ENCODE results near the gene VAV1.
A peak's percentile ranks its signal among the peaks of the same experiment; 100 is the strongest.
"Not testable (repeated sequence)": the region's sequence is repeated elsewhere in the genome, so short reads cannot be mapped to it uniquely, and the experiment has no call there.

VAV1 gene

DNA sequence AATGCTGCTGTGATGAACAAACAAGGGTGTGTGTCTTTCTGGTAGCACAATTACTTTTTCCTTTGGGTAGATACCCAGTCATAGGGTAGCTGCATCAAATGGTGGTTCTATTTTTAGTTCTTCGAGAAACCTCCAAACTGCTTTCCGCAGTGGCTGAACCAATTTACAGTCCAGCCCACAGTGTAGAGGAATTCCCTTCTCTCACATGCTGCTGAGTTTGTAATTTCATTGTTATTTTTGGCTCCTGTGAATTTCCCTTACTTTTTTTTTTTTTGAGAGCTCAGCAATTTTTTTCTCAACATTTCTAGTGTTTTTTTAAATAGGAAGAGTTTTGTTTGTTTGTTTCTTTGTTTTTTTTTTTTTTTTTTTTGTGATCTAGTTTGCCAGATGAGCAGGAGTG, 77.4 kb downstream of the VAV1 start:
- no peak for DNase-seq (ENCODE audit: low read depth in 2 of 2, low spot score in 1 of 2)

DNA sequence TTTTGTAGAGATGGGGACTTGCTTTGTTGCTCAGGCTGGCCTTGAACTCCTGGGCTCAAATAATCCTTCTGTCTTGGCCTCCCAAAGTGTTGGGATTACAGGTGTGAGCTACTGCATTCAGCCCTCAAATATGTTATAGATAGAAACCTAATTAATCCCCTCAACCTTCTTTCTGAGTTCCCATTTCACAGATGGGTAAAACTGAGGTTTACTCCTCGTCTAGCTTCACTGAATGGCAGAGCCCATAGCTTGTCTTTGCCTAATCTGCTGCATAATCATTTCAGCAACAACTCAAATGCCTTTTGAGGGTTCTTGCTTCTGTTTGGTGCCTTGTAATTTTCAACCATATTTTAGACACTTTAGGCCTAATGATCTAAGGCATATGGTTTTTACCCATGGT, 78.9 kb downstream of the VAV1 start:
- no peak for DNase-seq (ENCODE audit: low read depth in 2 of 2, low spot score in 1 of 2)

DNA sequence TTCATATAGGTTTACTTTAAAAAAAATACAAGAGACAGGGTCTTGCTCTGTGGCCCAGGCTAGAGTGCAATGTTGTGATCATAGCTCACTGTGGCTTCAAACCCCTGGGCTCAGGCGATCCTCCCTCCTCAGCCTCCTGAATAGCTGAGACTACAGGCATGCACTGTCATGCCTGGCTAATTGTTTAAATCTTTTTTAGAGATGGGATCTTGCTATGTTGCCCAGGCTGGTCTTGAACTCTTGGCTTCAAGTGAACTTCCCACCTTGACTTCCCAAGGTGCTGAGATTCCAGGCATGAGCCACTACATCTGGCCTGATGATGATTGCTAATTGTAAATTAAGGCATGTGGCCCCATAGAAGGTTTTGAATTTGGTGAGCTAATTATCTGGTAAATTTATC, 79.5 kb downstream of the VAV1 start:
- DNase-seq (ENCODE audit: low read depth in 2 of 2, low spot score in 1 of 2), result no peak

DNA sequence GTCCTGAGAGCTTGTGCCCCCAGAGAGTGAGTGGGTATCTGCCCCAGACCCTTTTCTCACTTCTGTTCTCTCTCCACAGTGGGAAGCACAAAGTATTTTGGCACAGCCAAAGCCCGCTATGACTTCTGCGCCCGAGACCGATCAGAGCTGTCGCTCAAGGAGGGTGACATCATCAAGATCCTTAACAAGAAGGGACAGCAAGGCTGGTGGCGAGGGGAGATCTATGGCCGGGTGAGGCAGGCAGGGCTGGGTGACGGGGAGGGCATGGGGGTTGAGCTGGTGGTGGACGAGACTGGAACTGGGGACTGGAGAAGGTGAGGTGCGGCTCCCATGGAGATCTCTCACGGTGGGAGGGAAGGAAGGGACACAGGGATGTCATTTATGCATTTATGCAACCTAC, 81.4 kb downstream of the VAV1 start:
- no peak for DNase-seq (ENCODE audit: low read depth in 2 of 2, low spot score in 1 of 2)

DNA sequence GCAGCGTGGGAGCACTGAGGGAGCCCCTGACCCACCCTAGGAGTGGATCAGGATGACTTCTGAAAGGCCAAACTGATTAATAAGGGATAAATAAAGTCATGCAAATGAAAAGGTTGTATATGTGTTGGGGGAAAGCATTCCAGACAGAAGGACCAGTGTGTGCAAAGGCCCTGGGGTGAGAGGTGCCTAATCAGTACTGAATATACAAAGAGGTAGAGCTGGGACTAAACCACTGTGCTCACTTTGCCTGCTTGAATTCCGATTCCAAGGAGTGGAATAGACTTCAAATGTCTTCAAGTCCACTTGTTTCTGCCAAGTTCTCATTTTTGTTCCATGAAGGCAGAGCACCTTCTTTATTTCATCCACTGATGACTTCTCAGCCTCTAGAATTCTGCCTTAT, 82.2 kb downstream of the VAV1 start:
- no peak for DNase-seq (ENCODE audit: low read depth in 2 of 2, low spot score in 1 of 2)

DNA sequence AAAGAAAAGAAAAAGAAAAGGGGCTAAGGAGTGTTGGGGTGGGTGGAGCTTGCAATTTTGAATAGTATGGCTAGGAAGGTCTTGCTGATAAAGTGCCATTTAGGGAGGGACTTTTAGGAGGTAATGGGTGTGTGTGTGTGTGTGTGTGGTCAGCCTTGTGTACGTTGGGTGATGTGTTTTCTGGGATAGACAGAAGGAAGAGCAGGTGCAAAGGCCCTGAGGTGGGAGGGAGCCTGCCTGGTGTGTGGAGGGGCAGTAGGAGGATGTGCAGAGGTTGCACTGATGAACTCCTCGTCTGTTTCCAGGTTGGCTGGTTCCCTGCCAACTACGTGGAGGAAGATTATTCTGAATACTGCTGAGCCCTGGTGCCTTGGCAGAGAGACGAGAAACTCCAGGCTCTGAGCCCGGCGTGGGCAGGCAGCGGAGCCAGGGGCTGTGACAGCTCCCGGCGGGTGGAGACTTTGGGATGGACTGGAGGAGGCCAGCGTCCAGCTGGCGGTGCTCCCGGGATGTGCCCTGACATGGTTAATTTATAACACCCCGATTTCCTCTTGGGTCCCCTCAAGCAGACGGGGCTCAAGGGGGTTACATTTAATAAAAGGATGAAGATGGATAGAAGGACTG, 84.4 kb downstream of the VAV1 start:
- DNase-seq (ENCODE audit: low read depth in 2 of 2, low spot score in 1 of 2), result no peak

DNA sequence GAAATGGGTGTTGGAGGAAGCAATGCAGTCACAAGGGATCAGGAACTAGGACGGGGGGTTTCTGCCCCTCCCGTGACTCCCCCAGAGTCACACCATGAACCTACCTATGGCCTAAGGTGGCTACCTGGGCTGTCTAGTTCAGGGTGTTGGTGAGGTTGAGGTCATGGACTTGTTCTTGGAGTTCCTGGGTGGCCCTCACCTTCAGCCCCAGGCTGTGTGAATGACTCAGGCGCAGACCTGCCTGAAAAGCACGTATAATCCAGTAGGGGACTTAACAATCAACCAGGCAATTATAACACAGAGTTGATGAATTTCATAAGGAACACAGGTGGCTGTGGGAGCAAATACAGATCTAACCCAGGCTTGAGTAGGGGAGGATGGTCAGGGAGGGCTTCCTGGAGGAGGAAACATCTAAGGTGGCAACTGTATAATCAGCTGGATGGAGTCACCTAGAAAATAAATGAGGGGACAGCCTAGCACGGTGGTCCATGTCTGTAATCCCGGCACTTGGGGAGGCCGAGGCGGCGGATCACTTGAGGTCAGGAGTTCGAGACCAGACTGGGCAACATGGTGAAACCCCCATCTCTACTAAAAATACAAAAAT, 89.3 kb downstream of the VAV1 start:
- no peak for DNase-seq (ENCODE audit: low read depth in 2 of 2, low spot score in 1 of 2)

DNA sequence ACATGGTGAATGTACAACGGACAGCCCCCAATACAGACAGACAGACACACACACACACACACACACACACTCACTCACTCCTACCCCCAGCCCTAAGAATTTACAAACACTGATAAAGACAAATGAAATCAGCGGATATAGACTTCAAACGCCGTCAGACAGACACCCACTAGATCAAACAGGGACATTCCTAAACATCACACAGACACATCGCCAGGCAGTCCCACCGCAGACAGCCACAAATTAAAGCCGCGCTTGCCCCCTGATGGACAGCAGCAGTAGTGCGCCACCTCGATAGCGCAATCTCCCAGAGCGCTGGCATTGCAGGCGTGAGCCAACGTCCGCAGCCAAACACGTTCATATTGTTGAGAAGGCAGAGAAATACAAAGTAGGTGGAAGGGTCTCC, 90.2 kb downstream of the VAV1 start:
- DNase-seq (ENCODE audit: low read depth in 2 of 2, low spot score in 1 of 2), result peak; percentile 82 to 84

DNA sequence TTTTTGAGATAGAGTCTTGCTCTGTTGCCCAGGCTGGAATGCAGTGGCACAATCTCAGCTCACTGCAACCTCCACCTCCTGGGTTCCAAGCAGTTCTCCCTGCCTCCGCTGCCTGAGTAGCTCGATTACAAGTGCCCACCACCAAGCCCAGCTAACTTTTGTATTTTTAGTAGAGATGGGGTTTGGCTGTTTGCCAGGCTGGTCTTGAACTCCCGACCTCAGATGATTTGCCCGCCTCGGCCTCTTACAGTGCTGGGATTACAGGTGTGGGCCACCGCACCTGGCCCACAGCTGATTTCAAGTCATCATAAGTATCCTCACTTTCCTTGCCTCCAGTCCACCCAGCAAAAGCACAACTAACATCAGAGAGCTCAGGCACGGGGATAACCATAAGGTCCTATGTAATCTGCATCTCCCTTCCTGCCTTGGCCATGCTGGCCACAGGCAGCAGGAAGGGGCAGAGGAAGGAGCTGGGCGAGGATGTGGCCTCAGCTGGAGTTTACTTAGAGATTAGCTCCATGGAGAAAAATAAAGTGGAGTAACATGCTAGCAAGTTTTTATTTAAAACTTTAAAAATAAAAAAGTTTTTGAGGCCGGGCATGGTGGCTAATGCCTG, 91.9 kb downstream of the VAV1 start:
- no peak for DNase-seq (ENCODE audit: low read depth in 2 of 2, low spot score in 1 of 2)

DNA sequence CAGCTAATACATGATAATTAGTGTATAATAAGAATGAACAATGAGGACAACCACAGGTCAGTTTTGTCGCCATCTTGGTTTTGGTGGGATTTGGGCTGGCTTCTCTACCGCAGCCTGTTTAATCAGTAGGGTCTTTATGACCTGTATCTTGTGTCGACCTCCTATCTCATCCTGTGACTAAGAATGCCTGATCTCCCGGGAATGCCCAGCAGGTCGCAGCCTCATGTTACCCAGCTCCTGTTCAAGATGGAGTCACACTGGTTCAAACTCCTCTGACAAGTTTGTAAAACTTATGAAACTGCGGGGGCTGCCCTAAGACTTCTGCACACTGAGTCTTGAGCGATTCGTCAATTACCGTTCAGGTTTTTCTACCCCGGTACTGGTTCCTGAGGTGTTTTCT, 93.3 kb downstream of the VAV1 start:
- DNase-seq (ENCODE audit: low read depth in 2 of 2, low spot score in 1 of 2), result no peak

DNA sequence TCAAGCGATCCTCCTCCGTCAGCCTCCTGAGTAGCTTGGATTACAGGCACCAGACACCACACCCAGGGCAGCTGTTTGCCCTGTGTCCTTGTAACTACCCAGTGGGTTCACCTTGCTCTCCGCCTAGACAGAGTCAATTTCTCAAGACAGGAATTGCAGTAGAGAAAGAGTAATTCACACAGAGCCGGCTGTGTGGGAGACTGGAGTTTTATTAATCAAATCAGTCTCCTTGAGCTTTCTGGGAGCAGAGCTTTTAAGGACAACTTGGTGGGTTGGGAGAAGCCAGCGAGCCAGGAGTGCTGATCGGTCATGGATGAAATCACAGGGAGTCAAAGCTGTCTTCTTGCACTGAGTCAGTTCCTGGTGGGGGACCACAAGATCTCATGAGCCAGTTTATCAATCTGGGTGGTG, 94.2 kb downstream of the VAV1 start:
- no peak for DNase-seq (ENCODE audit: low read depth in 2 of 2, low spot score in 1 of 2)

DNA sequence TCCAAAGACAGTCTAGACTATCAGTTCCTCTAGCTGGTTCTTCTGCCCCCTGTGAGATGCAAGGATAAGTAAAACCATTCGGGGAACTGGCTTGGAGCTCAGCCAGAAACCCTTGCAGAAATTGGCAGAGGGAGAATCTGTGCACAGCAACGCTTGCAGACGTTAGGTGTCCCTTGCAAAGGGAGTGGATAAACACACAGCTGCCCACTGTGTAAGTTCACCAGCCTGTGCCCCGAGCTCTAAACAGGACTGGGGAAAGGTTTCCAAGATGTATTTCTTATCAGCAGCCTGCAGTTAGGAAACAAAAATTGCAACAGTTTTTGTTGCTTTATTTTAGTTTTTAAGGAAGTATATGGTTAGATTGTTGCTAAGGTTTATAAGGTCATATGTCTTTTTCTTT, 95.8 kb downstream of the VAV1 start:
- no peak for DNase-seq (ENCODE audit: low read depth in 2 of 2, low spot score in 1 of 2)

DNA sequence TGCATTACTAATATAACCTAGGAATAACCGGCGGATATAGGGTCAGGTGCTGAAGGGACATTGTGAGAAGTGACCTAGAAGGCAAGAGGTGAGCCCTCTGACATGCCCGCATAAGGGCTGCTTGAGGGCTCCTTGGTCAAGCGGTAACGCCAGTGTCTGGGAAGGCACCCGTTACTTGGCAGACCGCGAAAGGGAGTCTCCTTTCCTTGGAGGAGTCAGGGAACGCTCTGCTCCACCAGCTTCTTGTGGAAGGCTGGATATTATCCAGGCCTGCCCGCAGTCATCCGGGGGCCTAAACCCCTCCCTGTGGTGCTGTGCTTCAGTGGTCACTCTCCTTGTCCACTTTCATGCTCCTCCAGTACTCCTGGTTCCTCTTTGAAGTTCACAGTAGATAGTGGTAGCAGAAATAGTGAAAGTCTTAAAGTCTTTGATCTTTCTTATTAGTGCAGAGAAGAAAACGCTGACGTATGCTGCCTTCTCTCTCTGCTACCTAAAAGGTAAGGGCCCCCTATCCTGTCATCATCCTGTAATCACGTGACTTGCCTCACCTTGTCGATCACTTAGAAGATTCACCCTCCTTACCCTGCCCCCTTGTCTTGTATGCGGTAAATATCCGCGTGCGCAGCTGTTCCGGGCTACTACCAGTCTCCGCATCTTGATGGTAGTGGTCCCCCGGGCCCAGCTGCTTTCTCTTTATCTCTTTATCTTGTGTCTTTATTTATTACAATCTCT, 96.8 kb downstream of the VAV1 start:
- DNase-seq (ENCODE audit: low read depth in 2 of 2, low spot score in 1 of 2), result not testable (repeated sequence)

DNA sequence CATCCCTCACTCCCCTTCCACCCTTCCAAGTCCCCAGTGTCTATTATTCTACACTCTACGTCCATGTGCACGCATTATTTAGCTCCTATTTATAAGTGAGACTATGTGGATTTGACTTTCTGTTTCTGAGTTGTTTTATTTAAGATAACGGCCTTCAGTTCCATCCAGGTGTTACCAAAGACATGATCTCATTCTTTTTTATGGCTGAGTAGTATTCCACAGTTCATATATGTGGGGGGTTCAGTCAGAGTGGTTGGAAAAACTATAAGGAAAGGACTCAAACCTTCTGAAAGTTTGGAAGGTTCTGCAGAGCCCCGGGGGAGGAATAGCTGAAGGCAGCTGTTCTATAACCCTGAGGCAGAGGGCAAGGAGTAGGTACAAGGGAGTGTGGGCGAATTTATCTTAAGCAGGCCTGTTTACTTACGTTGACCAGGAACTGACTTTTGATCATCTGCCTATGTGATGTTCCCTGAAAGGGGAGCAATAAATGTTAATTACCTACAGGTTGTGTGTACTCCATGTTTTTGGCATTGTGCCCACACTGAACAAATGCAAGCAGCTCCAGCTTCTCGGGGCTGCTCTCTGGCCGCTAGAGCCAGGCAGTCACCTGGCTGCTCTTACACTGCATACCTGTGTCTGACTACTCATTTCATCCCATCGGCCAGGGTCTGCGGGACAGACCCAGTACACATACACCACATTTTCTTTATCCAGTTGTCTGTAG, 101.4 kb downstream of the VAV1 start:
- no peak for DNase-seq (ENCODE audit: low read depth in 2 of 2, low spot score in 1 of 2)

DNA sequence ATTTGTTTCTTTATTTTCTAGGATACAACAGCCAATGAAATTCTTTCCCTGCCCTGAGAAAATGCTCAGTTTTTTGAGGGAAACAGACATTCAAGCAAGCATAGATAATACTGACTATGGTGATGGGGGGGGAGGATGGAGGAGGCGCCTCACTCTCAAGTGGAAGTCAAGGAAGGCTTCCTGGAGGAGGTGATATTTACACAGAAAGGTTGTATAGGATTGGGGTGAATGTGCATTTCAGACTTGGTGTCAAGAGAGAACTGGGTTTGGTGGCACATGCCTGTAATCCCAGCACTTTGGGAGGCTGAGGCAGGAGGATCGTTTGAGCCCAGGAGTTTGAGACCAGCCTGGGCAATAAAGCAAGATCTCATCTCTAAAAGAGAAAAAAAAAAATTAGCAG, 102.7 kb downstream of the VAV1 start:
- no peak for DNase-seq (ENCODE audit: low read depth in 2 of 2, low spot score in 1 of 2)

DNA sequence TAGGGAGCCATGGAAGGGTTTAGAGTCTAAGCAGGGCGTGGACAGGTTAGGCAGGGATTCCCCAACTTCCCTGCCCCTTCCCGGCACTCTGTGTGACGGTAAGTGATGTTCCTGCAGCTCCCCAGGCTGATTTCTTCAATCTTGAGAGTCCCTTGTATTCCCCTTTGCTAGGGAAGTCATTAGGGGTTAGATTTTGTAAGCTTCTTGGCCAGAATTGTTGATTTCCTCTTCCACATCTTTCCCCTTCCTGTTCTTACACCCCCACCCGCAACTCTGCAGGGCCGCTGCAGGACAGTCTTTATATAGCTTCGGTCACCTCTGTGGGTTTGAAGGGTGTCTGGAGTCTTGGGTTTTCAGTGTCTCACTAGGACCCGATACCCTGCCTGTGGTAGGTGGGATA, 104.2 kb downstream of the VAV1 start:
- DNase-seq (ENCODE audit: low read depth in 2 of 2, low spot score in 1 of 2), result no peak

DNA sequence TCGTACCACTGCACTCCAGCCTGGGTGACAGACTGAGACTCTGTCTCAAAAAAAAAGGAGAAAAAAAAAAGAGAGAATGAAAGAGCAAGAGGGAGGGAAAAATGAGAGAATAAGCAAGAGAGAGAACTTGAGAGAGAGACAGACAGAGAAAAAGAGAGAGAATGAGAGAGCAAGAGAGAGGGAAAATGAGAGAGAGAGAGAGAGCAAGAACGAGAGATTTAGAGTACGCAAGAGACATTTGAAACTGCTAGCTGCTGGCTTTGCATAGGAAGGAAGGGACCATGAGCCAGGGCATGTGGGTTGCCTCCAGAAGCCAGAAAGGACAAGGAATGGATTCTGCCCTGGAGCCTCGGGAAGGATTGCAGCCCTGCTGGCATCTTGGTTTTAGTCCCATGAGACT, 105.3 kb downstream of the VAV1 start:
- DNase-seq (ENCODE audit: low read depth in 2 of 2, low spot score in 1 of 2), result no peak

DNA sequence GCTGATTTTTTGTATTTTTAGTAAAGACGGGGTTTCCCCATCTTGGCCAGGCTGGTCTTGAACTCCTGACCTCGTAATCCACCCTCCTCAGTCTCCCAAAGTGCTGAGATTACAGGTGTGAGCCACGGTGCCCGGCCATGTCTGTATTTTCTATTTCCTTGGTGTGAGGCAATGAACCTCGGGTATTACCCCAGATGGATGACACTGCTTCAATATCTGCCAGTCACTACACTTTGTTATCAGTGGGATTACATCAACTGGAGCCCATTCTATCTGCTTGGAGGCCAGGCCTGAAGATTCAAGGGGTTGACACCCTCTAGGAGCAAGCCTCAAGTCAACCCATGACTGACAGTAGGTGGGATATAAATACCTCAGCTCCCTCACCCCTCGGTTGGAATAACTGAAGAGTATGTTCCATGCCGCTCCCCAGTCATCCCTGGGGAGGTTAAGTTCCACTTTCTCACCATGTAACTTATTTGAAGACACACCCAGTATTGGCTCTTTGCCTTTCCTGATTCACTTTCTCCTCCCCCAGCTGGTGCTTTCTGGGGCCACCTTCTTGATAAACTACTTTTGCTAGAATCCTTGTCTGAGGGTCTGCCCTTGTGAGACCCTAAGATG, 113.9 kb downstream of the VAV1 start:
- DNase-seq (ENCODE audit: low read depth in 2 of 2, low spot score in 1 of 2), result no peak

DNA sequence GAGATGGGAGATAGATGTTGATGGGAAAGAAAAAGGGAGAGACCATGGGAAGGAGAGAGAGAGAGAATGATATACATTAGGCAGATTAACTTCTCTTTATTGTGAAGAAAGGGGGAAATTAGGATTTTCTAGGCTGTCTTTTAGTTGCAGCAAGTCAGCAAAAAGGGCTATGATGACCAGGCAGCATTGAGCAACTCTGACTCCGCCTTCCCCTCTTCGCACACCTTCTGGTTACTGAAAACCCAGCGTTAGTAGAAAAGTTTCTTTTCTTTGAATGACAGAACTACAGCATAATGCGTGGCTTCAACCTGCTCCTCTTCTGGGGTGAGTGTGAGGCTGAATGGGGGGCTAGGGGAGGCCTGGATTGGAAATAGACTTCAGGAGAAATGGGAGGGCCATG, 114.8 kb downstream of the VAV1 start, which contains the start of gene ADGRE1:
TSS of gene ADGRE1 (plus strand) at position 264 of the 400 bp plus-strand sequence. CDS start at position 294, 30 bp downstream.
- DNase-seq (ENCODE audit: low read depth in 2 of 2, low spot score in 1 of 2), result no peak

DNA sequence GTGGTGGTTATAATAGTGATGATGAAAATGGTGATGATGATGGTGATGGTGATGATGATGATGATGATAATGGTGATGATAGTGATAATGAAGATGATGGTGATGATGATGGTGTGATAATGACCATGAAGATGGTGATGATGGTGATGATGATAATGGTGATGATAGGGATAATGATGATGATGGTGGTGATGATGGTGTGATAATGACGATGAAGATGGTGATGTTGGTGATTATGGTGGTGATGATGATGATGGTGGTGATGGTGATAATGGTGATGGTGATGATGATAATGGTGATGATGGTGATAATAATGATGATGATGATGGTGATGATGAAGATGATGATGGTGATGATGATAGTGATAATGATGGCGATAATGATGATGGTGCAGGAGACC, 116.5 kb downstream of the VAV1 start:
- DNase-seq (ENCODE audit: low read depth in 2 of 2, low spot score in 1 of 2), result no peak

DNA sequence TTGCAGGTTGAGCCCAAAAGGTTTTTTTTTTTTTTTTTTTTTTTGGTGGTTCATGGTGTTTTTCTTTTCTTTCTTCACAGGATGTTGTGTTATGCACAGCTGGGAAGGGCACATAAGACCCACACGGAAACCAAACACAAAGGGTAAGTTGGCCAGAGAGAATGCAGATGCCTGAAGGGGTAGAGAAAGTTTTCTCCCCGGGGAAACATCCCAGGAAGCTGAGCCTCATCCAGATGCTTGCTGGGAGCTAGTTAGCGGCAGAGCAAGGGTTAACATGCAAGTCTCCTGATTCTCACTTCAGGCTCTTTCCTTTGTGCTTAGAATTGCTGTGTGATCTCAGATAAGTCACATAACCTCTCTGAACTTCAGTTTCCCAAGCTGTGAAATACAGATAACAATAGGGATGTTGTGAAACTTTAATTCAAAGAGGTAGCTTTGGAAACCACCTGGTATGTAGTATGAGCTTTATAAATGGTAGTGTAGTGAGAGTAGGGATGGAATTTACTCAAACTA, 117.9 kb downstream of the VAV1 start:
- DNase-seq (ENCODE audit: low read depth in 2 of 2, low spot score in 1 of 2), result no peak
